HEK293T (cell line): ENCODE data around the gene SCTR.

Source experiments
- BHLHE40 ChIP-seq: fragments of 450-650 bp; IDR thresholded peaks from 2 replicates; pipeline ENCODE4 v1.6.1; 2016; ENCODE audit warnings: mild to moderate bottlenecking, moderate library complexity, borderline replicate concordance
- ELF4 ChIP-seq: fragments of 450-650 bp; IDR thresholded peaks from 2 replicates; pipeline ENCODE4 v1.6.1; 2017; ENCODE audit warnings: antibody characterized with exemption
- FOXM1 ChIP-seq: fragments of 450-650 bp; IDR thresholded peaks from 2 replicates; pipeline ENCODE4 v1.6.1; 2017; ENCODE audit warnings: mild to moderate bottlenecking, borderline replicate concordance
- HDGF ChIP-seq: fragments of 450-650 bp; IDR thresholded peaks from 2 replicates; pipeline ENCODE4 v1.6.1; 2017; ENCODE audit warnings: antibody characterized with exemption, borderline replicate concordance
- L3MBTL2 ChIP-seq: fragments of 450-650 bp; conservative IDR thresholded peaks from 2 replicates; pipeline ENCODE4 v1.6.1; 2016; ENCODE audit warnings: mild to moderate bottlenecking
- LEF1 ChIP-seq: fragments of 450-650 bp; IDR thresholded peaks from 2 replicates; pipeline ENCODE4 v1.6.1; 2017; ENCODE audit warnings: mild to moderate bottlenecking, borderline replicate concordance
- NFRKB ChIP-seq: fragments of 450-650 bp; IDR thresholded peaks from 2 replicates; pipeline ENCODE4 v1.6.1; 2016; ENCODE audit warnings: mild to moderate bottlenecking, moderate library complexity
- PKNOX1 ChIP-seq: fragments of 450-650 bp; IDR thresholded peaks from 2 replicates; pipeline ENCODE4 v1.6.1; 2016
- SP1 ChIP-seq: fragments of 450-650 bp; IDR thresholded peaks from 2 replicates; pipeline ENCODE4 v1.6.1; 2017
- SUZ12 ChIP-seq: fragments of 450-650 bp; IDR thresholded peaks from 2 replicates; pipeline ENCODE4 v1.6.1; 2016; ENCODE audit warnings: mild to moderate bottlenecking
- ZNF384 ChIP-seq: fragments of 450-650 bp; IDR thresholded peaks from 2 replicates; pipeline ENCODE4 v1.6.1; 2016

- no peak for TF ChIP-seq SUZ12
- TF ChIP-seq LEF1 = no peak
- no peak for TF ChIP-seq L3MBTL2
- TF ChIP-seq ZNF384 = no peak
- no peak for TF ChIP-seq HDGF
- no peak for TF ChIP-seq NFRKB
- TF ChIP-seq FOXM1 = no peak
- no peak for TF ChIP-seq SP1
- no peak for TF ChIP-seq PKNOX1
- TF ChIP-seq ELF4 = no peak
- no peak for TF ChIP-seq BHLHE40
These were observed 103.0 kb downstream of the SCTR start for GRCh38 chr2:119421304-119421703.
